H1 (cell line): ENCODE measurements around the gene MYLK. TPM values are rescaled to one million over a fixed set of nuclear protein-coding genes. Genes with fewer than 3 reads are reported as not detected.

ENCODE experiments used
- CTCF ChIA-PET: fragments of 300-600 bp; sonication (Branson Sonifier 250); formaldehyde crosslinking; loops from one replicate; lab custom pipeline; 2021; ENCODE audit not compliant: partially characterized antibody; lab: Charles Lee
- POLR2A ChIA-PET: fragments of 300-600 bp; sonication (Branson Sonifier 250); formaldehyde crosslinking; loops from one replicate; lab custom pipeline; 2021; ENCODE audit warnings: inconsistent platforms; ENCODE audit not compliant: partially characterized antibody; lab: Charles Lee
- DNase-seq, 2 experiments: peaks; one replicate each; pipeline versions ENCODE4 v3.0.0 to v3.0.0-alpha.2; 2010 to 2022; ENCODE audit warnings: low spot score in 2 of 2, low read depth in 1 of 2, mixed read lengths in 1 of 2
- FAIRE-seq: peaks from 2 replicates; lab custom pipeline; 2011; peaks lifted over from hg19 to GRCh38; lab: Jason Lieb, UNC
- H2AFZ ChIP-seq: 2 replicates; pipeline ENCODE4 v1.8.1; 2012; ENCODE audit warnings: low read length, inconsistent platforms
- H2AK5ac ChIP-seq: 2 replicates; pipeline ENCODE4 v1.6.1; 2013; ENCODE audit warnings: low read depth, low read length
- H2BK120ac ChIP-seq: replicated peaks from 2 replicates; pipeline ENCODE3; 2013; ENCODE audit warnings: low read depth, low read length, inconsistent platforms
- H2BK12ac ChIP-seq: 2 replicates; pipeline ENCODE4 v1.6.1; 2013; ENCODE audit warnings: low read depth, low read length
- H2BK15ac ChIP-seq: 2 replicates; pipeline ENCODE4 v1.6.1; 2013; ENCODE audit warnings: low read length
- H2BK20ac ChIP-seq: 2 replicates; pipeline ENCODE4 v1.6.1; 2013; ENCODE audit warnings: low read length
- H2BK5ac ChIP-seq: 2 replicates; pipeline ENCODE4 v1.6.1; 2013; ENCODE audit warnings: low read depth, low read length
- H3K14ac ChIP-seq: 2 replicates; pipeline ENCODE4 v1.6.1; 2013; ENCODE audit warnings: inconsistent platforms; ENCODE audit not compliant: insufficient read length
- H3K18ac ChIP-seq: 2 replicates; pipeline ENCODE4 v1.6.1; 2013; ENCODE audit warnings: low read length; ENCODE audit errors: extremely low read depth
- H3K23ac ChIP-seq: 2 replicates; pipeline ENCODE4 v1.6.1; 2013; ENCODE audit warnings: inconsistent platforms; ENCODE audit not compliant: insufficient read length
- H3K23me2 ChIP-seq: 2 replicates; pipeline ENCODE4 v1.6.1; 2013; ENCODE audit warnings: low read depth, low read length
- H3K27ac ChIP-seq: 2 replicates; pipeline ENCODE4 v1.6.1; 2011; ENCODE audit warnings: low read depth, low read length, inconsistent platforms
- H3K27me3 ChIP-seq, 4 experiments: replicated peaks in 1 of 4; 1 replicate in 1 of 4; 2 replicates in 3 of 4; pipeline versions ENCODE4 v1.6.1 to v1.8.1; 2011 to 2013; ENCODE audit warnings: low read length in 3 of 4, mild to moderate bottlenecking in 3 of 4, inconsistent platforms in 2 of 4, mixed read lengths in 2 of 4, moderate library complexity in 1 of 4; ENCODE audit not compliant: control insufficient read depth in 3 of 4, insufficient read depth in 3 of 4; ENCODE audit errors: extremely low read depth in 1 of 4
- H3K36me3 ChIP-seq, 4 experiments: 2 replicates each; pipeline versions ENCODE4 v1.6.1 to v1.8.1; 2011 to 2013; ENCODE audit warnings: mild to moderate bottlenecking in 4 of 4, low read length in 3 of 4, moderate library complexity in 2 of 4, control low read depth in 1 of 4, inconsistent platforms in 1 of 4; ENCODE audit not compliant: insufficient read depth in 4 of 4, control insufficient read depth in 2 of 4
- H3K4ac ChIP-seq: replicated peaks from 2 replicates; pipeline ENCODE3; 2013; ENCODE audit warnings: low read length, low read depth, mixed read lengths, inconsistent platforms; ENCODE audit not compliant: insufficient read length
- H3K4me1 ChIP-seq, 4 experiments: replicated peaks in 1 of 4; 1 replicate in 1 of 4; 2 replicates in 3 of 4; pipeline versions ENCODE4 v1.6.1 to v1.8.1; 2011 to 2013; ENCODE audit warnings: low read length in 3 of 4, inconsistent platforms in 2 of 4, mixed read lengths in 1 of 4; ENCODE audit not compliant: insufficient read depth in 4 of 4, control insufficient read depth in 3 of 4
- H3K4me2 ChIP-seq, 2 experiments: 2 replicates each; pipeline versions ENCODE4 v1.6.1 to v1.8.1; 2011 to 2013; ENCODE audit warnings: low read depth in 2 of 2, low read length in 2 of 2, control low read depth in 1 of 2, inconsistent platforms in 1 of 2, mild to moderate bottlenecking in 1 of 2; ENCODE audit not compliant: insufficient read depth in 1 of 2
- H3K4me3 ChIP-seq, 4 experiments: fragments of 200-600, 300-600 bp in 1 of 4; sonication (generic), shearing (Covaris generic), sonication (Bioruptor Twin) in 1 of 4; 2 replicates each; pipeline versions ENCODE4 v1.5.1 to v1.8.1; 2011 to 2016; ENCODE audit warnings: low read length in 4 of 4, low read depth in 3 of 4, control low read depth in 2 of 4, inconsistent platforms in 2 of 4, mild to moderate bottlenecking in 2 of 4, mixed read lengths in 1 of 4, moderate library complexity in 1 of 4; ENCODE audit not compliant: insufficient read depth in 2 of 4; ENCODE audit errors: extremely low read depth in 1 of 4
- H3K56ac ChIP-seq: replicated peaks from 2 replicates; pipeline ENCODE3; 2013; ENCODE audit warnings: low read depth, mild to moderate bottlenecking, mixed read lengths, low read length, inconsistent platforms; ENCODE audit not compliant: insufficient read length
- H3K79me1 ChIP-seq: 2 replicates; pipeline ENCODE4 v1.6.1; 2013; ENCODE audit warnings: low read depth, low read length, control low read depth
- H3K79me2 ChIP-seq, 2 experiments: 2 replicates each; pipeline versions ENCODE4 v1.6.1 to v1.8.1; 2012 to 2013; ENCODE audit warnings: low read length in 2 of 2, mild to moderate bottlenecking in 2 of 2, inconsistent platforms in 1 of 2; ENCODE audit not compliant: insufficient read depth in 2 of 2, control insufficient read depth in 1 of 2
- H3K9ac ChIP-seq, 4 experiments: replicated peaks in 1 of 4; 1 replicate in 1 of 4; 2 replicates in 3 of 4; pipeline versions ENCODE4 v1.6.1 to v1.8.1; 2011 to 2013; ENCODE audit warnings: low read depth in 3 of 4, low read length in 3 of 4, control low read depth in 2 of 4, mild to moderate bottlenecking in 2 of 4, moderate library complexity in 2 of 4, inconsistent platforms in 1 of 4; ENCODE audit errors: extremely low read depth in 1 of 4
- H3K9me3 ChIP-seq, 2 experiments: 2 replicates each; pipeline versions ENCODE4 v1.6.1 to v1.8.1; 2012 to 2013; ENCODE audit warnings: mild to moderate bottlenecking in 2 of 2, moderate library complexity in 2 of 2, control low read depth in 1 of 2, inconsistent platforms in 1 of 2, low read depth in 1 of 2, low read length in 1 of 2, mixed read lengths in 1 of 2; ENCODE audit not compliant: insufficient read depth in 2 of 2
- H4K20me1 ChIP-seq, 2 experiments: replicated peaks in 1 of 2; 2 replicates each; pipeline versions ENCODE3 to v1.8.1; 2011 to 2013; ENCODE audit warnings: inconsistent platforms in 2 of 2, low read length in 2 of 2, mild to moderate bottlenecking in 1 of 2; ENCODE audit not compliant: insufficient read depth in 2 of 2, control insufficient read depth in 1 of 2
- H4K5ac ChIP-seq: 2 replicates; pipeline ENCODE4 v1.6.1; 2013; ENCODE audit warnings: low read length, low read depth, mixed read lengths, inconsistent platforms; ENCODE audit not compliant: insufficient read length
- H4K8ac ChIP-seq: 2 replicates; pipeline ENCODE4 v1.8.0; 2013; ENCODE audit warnings: mild to moderate bottlenecking, moderate library complexity, low read length, inconsistent platforms; ENCODE audit not compliant: insufficient read depth; ENCODE audit errors: extremely low read depth
- H4K91ac ChIP-seq: replicated peaks from 2 replicates; pipeline ENCODE3; 2013; ENCODE audit warnings: low read length, mixed read lengths, inconsistent platforms; ENCODE audit not compliant: insufficient read length
- CBX5 ChIP-seq: fragments of 300-800, 300-1000 bp; sonication (generic); IDR thresholded peaks from 2 replicates; pipeline ENCODE4 v1.7.1; 2016; ENCODE audit warnings: antibody characterized with exemption, low read length, low read depth
- POLR2AphosphoS5 ChIP-seq: IDR thresholded peaks from 2 replicates; pipeline ENCODE4 v1.6.1; 2011; ENCODE audit warnings: low read depth, low read length
- POU5F1 ChIP-seq: IDR thresholded peaks from 2 replicates; pipeline ENCODE4 v1.6.1; 2011; ENCODE audit warnings: low read depth, mild to moderate bottlenecking, low read length, moderate library complexity
- WGBS, 2 experiments: shearing (Covaris generic) in 1 of 2; methylation state at CpG; one replicate each; pipeline versions ENCODE4 v1.1.6 to v1.1.7; 2013 to 2015; ENCODE audit warnings: low lambda C conversion rate in 2 of 2, mixed read lengths in 2 of 2, inconsistent platforms in 1 of 2, low coverage in 1 of 2, missing lambda C conversion rate in 1 of 2; ENCODE audit not compliant: insufficient replicate concordance in 2 of 2, insufficient coverage in 1 of 2, insufficient read length in 1 of 2; ENCODE audit errors: extremely low coverage in 1 of 2, missing lambda C conversion rate in 1 of 2; 5-methylcytosine and 5-hydroxymethylcytosine counted together
- polyA plus RNA-seq, 7 experiments: library from polyadenylated mRNA; depleted of rRNA in 3 of 7; stranded (reverse) in 5 of 7; unstranded in 2 of 7; fragments of >200 nt in 5 of 7; fragments of 200-250 nt in 2 of 7; gene quantifications; 1 replicate in 5 of 7; 2 replicates in 1 of 7; 4 replicates in 1 of 7; pipeline versions ENCODE4 v1.2.1 to v1.2.3, GENCODE V29; 2011 to 2013; ENCODE audit warnings: missing spikeins in 2 of 7, mixed read lengths in 2 of 7
- total RNA-seq: library from RNA; stranded (reverse); fragmentation: NEBNext Ultra II Directional; extraction: Animal tissue kit (Norgen Biotek cat#: 25700); gene quantifications from 2 replicates; pipeline ENCODE4 v1.2.1, GENCODE V29; 2021
- TF ChIP-seq, protein P1 (sequence below): IDR thresholded peaks from 2 replicates; pipeline ENCODE4 v1.6.1; 2011; ENCODE audit warnings: low read length, improper control_type of control experiment

MYLK gene
- total and polyA plus RNA-seq, 2 of the 8 experiments (the other 6 are each of a cell fraction or from before 2014, with no cell fraction given), result 11.6 to 21.3 TPM

DNA sequence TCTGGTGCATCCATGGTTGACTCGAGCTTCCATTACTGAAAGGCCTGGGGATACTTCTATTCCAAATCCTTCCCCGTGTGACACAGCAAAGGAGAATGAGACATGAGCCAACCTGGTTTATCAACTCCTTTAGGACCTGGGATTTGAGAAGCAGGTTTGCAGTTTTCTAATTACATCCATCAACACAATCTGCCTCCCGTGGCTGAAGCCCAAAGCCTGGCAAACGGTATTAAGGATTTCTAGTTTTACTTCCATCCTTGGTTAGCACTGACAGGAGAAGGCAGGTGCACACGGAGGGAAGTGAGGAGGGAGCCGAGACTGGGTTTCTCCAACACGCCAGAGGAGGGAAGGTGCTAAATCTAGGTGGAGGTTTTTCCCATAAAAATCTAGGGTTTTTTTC is 79.0 kb downstream of the MYLK start:
- no peaks in the 10 kb centered on the region for H3K79me1 ChIP-seq
- no peak for TF ChIP-seq CBX5
- no peak for TF ChIP-seq POLR2AphosphoS5
- TF ChIP-seq, protein P1, sequence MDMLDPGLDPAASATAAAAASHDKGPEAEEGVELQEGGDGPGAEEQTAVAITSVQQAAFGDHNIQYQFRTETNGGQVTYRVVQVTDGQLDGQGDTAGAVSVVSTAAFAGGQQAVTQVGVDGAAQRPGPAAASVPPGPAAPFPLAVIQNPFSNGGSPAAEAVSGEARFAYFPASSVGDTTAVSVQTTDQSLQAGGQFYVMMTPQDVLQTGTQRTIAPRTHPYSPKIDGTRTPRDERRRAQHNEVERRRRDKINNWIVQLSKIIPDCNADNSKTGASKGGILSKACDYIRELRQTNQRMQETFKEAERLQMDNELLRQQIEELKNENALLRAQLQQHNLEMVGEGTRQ, result no peak
- TF ChIP-seq POU5F1, result no peak
- TF ChIP-seq, all 59 proteins: peak for 0
- Histone ChIP-seq H2BK120ac (no peak overlapping the region), H4K20me1 (no peaks in the 10 kb centered on the region), H2BK20ac (no peak overlapping the region), H2AFZ (no peak overlapping the region), H3K79me2 (no peaks in the 10 kb centered on the region), H3K18ac (no peak overlapping the region), H2BK5ac (no peak overlapping the region), H3K23ac (no peak overlapping the region), H3K14ac (no peak overlapping the region), H2BK12ac (no peak overlapping the region), H3K27me3 (no peaks in the 10 kb centered on the region), H3K4ac (no peak overlapping the region), H3K4me1 (no peaks in the 10 kb centered on the region; a peak in 3 of 7 replicates), H3K56ac (no peak overlapping the region), H3K9ac (no peak overlapping the region), H3K23me2 (no peaks in the 10 kb centered on the region), H3K4me2 (no peak overlapping the region), H3K4me3 (no peak overlapping the region), H4K91ac (no peak overlapping the region), H4K5ac (no peak overlapping the region), H4K8ac (no peak overlapping the region), H3K27ac (no peak overlapping the region), H2AK5ac (no peak overlapping the region), H3K36me3 (no peaks in the 10 kb centered on the region), H3K9me3 (no peaks in the 10 kb centered on the region), H2BK15ac (no peak overlapping the region)
- CTCF ChIA-PET, result interaction anchor here (0.9 to 2.8 kb wide), 3 partner anchors 8 to 76 kb away, joined by 3 to 8 read pairs (median 3); no protein-coding TSS in a partner anchor
- POLR2A ChIA-PET, result interaction anchor here (1.3 kb wide), 1 partner anchor 12 kb away, joined by 4 read pairs; no protein-coding TSS in a partner anchor
- 91% methylated on average over 7 of the region's 7 CpGs; no CpG with 5 or more reads in 1 of the 2 experiments for WGBS, 2 experiments
- DNase-seq (no peak), FAIRE-seq (no peak)
